OCI-M2 (cell line): ENCODE measurements around the gene GEMIN7.

Source experiments
- DNase-seq: peaks from one replicate; lab custom pipeline; 2025; ENCODE audit not compliant: unreplicated experiment; lab: John Stamatoyannopoulos, UW

Gene GEMIN7

DNA sequence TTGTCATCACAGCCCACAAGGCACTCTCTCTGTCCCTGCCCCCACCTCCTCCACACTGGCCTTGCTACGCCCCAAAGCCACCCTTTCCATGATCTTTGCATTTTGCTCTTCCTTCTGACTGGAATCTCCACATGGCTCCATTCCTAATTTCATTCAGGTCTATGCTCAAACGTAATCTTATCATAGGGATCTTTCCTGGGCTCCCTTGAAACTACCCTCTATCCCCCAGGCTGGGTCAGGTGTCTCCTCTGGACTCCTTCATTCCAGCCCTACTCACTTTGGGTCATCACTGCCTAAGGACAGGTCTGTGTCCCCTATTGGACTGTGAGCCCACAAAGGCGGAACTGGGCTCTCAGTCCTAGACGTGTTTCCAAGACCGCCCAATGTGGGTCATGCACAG lies 3.1 kb downstream of the GEMIN7 start:
- no peak for DNase-seq

DNA sequence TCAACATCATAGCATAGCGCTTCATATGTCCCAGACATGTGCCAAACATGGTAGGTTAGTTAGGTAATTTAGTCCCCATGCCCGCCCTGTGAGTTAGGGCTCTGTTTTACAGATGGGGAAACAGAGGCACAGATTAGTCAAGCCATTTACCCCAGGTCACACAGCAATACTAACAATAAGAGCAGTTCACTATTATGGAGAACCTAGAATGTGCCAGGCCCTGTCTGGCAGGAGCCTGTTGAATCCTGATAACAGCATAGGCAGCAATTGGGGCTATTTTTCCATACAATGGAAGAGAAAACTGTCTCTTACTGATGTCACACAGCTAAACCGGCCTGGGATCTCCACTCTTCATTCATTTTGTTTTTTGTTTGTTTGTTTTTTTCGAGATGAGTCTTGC lies 7.4 kb downstream of the GEMIN7 start:
- DNase-seq: no peak

DNA sequence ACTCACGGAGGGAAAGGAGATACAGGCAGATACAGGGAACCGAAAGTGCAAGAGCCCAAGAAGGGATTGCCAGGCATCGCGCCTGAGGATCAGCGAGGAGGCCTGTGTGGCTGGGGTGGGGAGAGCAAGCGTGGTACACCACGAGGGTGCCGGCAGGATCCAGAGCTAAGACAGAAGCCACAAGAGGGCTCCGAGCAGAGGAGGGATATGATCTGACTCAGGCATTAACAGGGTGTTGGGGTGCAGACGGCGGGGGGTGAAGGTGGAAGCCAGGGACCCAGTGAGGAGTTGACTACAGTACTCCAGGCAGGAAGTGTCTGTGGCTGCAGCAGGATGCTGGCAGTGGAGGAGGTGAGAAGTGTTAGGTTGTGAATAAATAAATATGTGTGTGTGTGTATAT lies 8.5 kb downstream of the GEMIN7 start:
- DNase-seq: no peak

DNA sequence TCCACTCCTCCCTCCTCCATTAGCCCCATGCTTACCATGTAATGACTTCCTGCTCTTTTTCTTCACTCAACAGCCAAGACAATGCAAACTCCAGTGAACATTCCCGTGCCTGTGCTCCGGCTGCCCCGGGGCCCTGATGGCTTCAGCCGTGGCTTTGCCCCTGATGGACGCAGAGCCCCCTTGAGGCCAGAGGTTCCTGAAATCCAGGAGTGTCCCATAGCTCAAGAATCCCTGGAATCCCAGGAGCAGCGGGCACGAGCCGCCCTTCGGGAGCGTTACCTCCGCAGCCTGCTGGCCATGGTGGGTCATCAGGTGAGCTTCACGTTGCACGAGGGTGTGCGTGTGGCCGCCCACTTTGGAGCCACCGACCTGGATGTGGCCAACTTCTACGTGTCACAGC lies 11.0 kb downstream of the GEMIN7 start:
- no peak for DNase-seq

DNA sequence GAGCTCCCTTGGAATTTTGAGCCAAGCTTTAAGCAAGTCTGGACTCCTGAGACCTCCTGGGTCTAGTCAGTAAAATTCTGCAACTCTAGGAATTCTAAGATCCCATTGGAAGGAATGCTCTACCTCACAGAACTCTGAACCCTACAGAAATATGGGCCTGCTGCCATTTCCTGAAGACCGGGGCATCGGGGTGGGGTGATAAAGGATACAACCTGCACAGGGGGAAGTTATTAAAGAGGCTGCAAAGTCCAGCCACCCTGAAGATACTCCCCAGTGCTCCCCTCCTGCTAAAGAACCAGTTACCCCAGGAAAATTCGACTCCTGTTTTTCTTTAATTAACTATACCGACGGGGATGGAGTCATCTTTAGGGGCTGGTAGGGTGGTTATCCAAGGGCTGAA lies 11.5 kb downstream of the GEMIN7 start:
- DNase-seq: no peak

DNA sequence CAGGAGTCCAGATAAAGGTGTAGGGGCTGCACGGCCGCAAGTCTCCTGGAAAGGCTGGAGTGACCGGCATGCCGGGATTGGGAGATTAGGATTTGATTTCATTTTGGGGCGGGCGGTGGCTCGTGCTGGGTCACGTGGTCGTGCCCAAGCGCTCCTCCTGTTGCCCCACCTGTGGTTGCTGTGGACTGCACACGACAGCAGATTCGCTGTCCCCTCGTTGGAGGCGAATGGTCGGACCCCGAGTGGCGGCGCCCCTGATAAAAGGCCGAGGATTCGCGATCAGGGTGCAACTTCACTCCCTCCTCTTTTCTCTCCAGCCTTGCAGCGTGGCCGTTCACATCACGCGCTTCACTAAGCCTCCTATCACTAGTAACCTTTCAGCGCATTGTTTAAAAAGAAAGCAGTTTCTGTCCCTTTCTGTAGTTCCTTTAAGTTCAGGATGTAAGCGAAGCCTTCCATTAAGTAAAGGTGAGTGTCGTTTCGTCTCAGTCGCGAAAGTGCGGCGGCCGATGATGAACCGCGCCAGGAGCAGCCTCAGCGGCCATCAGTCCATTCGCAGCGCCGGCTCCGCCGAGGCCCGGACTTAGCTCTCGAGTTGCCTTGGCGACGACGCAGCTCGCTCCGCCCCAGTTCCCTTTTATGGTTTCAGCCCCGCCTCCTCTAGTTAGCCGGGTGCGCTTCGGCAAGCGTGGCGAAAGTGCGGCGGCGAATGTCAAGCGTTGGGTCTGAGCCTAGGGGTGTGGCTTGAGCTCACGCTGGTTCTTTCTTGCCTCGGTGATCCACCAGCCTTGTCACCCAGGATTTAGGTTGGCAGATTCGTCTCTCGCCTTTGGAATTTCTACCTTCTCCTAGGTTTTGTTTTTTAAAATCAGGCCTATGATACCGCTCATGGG lies 12.2 kb downstream of the GEMIN7 start:
- DNase-seq: peak; percentile 81

DNA sequence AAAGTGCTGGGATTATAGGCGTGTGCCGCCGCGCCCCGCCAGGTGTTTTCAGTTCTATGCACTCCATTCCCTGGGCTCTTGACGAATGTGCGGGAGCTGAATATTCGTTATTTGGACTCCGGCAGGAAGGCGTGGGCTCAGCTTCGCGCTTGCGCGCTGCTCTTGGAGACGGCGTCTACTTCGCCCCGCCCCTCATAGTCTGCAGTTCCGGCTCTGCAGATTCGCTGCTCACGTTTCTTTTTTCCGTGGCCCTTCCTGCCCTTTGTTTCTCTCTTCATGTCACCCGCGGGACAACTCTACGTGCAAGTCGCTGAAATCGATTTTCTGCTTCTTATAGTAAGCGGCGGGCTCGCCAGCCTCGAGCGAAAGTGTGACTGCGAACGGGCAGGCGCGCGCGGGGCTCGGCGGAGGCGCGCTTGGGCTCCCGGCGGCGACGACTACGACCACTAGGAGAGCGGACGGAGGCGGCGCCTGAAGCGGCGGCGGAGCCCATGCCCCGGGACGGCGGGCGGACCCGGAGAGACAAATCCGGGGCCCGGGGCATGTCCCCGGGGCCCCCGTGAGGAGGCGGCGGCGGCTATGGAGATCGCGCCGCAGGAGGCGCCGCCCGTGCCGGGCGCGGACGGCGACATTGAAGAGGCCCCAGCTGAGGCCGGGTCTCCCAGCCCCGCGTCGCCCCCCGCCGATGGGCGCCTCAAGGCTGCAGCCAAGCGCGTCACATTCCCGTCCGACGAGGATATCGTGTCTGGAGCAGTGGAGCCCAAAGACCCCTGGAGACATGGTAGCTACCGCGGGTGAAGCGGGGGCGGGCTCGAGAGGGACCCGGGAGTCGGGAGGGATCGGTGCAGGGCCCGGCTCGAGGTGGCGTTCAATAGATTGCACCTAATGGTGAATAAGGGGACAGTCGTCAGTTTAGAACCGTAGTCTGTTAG lies 14.0 kb downstream of the GEMIN7 start, which contains the start of gene PPP1R37:
PPP1R37 (plus strand) TSS at position 433 of the 932 bp plus-strand sequence; CDS start at position 580, 147 bp downstream.
- peak; percentile 57 for DNase-seq

DNA sequence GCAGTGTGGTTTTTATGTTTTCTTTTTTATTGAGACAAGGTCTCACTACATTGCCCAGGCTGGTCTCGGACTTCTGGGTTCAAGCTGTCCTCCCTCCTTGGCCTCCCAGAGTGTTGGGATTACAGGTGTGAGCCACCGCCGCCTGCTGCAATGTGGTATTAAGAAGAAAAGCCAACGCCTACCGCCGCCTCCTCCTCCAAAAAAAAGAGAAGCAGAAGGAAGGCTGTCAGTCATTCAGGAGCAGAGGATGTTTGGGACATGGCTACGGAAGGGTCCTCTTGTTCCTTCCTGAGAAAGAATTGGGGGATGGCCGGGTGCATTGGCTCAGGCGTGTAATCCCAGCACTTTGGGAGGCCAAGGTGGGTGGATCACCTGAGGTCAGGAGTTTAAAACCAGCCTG lies 15.1 kb downstream of the GEMIN7 start:
- DNase-seq: no peak

DNA sequence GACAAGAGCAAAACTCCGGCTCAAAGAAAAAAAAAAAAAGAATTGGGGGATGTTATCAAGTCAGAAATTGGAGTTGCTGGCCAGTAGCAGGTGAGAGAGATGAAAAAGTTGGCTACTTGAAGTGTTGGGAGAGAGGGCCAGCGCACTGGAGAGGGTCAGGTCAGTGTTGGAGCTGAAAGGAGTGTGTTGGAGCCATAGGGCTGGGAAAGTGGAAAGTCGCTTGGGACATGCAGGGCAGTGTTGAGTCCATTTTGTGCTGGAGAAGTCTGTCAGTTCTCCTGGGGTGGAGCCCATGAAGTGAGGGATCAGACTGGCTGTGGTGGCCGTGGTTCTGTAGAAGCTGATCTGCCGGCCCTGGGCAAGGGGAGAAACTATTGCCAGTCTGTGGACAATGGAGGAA lies 15.6 kb downstream of the GEMIN7 start:
- DNase-seq: no peak

DNA sequence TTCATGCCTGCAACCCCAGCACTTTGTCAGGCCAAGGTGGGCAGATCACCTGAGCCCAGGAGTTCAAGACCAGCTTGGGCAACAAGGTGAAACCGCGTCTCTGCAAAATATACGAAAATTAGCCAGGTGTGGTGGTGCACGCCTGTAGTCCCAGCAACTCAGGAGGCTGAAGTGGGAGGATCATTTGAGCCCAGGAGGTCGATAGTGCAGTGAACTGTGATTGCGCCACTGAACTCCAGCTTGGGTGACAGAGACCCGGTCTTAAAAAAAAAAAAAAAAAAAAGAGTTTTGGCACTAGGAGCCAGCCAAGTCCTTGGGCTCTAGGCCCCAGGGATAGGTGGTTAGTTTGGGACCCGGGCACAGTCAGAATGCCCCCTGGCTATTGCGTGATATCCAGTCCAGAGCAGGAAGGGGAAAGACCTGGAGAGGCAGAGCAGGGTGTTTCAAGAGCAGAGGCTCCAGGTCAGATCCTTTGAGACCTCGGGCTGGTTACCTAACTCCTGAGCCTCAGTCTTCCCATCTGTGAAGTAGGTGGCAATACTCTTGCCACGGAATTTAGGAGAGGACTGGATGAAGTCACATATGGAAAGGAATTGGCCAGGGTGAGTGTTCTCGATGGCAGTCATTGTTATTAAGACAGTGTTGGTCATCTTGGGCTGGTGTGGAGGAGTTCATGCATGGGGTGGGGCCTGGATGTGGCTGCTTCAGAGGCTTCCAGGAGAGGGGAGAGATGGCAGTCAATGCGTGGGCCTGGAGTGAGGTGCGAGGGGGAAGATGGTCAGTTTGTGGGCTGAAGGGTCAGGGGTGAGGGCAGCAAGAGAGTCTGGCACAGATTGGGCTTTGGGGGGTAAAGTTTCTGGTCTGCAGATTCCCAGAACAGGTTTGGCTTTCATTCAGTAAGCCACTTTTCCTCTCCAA lies 16.7 kb downstream of the GEMIN7 start:
- no peak for DNase-seq

DNA sequence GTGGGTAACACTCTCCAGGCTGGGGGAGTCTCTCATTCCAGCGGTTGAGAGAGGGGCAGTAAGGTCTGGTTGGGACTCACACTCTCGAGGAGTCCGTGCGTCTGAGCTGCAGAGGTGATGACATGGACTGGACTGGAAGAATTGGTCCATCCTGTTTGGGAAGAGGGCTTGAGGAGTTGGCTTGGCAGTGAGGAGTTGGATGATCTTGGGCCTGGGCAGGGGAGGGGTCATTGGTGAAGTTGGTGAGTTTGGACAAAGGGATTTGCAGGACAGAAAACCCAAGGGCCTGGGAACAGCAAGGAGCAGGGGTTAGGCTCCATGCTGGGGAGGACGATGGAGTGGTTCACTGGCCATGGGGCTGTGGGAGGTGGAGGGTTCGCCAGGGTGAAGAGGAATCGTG lies 17.6 kb downstream of the GEMIN7 start:
- DNase-seq: no peak

DNA sequence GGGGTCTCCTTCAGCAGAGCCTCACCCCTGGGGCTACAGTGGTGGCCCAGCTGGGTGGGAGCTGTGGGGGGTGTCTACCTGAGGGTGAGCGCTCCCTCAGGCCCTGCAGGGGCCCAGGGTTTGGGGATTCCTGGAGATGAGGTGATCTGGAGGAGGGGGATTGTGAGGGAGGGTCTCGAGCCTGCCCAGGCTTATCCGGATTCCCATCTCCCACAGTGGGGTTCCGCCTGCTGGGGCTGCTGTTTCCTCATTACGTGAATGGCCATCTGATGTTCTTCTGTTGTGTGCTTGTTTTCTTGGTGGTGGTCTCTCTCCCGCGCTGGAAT lies 18.4 kb downstream of the GEMIN7 start:
- no peak for DNase-seq

DNA sequence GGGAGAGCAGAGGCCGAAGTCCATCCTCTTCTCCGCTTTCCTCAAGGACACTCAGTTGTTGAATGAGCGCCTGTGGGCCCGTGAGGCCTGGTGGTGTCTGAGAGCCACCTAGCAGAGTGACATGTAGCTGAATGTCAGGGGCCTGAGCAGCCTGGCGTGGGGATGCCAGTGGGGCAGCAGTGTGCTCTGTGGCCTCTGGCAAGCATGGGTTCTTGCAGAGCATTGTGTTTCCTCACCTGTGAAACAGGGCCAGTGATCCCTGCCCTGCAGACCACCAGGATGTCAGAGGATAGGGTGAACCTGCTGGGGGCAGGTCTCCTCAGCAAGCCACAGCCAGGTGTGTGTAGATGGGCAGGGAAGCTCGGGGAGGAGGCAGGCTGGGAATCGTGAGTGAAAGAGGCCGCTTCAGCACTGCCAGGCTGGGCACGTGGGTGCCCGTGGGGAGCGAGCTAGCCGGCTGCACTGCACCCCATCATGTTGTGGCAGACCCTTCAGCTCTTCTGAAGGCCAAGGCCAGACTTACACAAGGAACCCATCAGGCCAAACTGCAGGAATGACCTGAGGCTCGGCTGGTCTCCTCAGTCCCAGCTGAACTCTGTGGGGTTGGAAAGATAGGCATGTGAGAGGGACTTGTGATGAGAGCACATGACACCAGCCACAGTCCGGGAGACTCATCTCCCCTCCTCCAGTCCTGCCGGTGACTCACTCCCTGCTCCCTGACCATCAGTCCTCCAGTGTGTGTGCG lies 18.9 kb downstream of the GEMIN7 start:
- peak; percentile 28 for DNase-seq

DNA sequence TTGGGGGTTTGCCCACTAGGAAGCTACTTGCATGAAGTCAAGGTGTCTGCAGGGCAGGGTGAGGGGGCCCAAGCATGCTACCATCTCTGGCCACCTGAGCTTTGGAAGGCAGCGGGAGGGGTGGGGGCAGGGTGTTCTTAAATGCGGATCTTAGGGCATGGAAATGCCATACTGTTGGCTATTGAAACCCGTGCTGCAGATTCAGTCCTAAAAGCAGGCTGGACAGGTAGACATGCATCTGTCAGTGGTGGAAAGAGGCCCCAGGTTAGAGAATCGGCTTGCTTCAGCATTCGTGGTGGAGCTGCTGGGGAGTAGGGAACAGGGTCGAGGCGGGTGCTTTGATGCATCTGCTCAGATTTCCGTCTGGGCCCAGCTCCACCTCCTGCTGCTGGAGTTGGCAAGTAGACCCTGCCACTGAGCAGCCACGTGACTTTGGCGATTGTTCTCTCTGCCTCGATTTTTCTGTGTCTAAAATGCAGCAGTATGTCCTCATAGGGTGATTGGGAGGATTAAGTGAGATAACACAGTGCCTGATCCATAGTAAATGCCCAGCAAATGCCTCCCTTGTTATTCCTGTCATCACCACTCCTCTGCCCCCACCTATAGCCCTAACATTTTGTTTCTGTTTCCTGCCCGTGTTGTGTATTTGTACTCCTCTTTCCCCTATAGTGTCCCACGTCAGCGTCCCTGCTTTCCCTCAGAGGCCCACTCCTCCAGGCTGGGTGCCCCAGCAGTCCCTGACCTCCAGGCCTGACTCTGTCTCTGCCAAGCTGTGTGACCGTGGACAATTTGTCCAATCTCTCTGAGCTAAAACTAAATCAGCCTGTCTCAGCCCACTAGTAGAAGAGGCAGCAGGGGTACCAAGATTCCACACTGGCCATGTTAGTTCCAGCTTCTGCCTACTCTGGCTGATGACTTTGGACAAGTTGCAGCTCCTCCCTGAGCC lies 19.7 kb downstream of the GEMIN7 start:
- DNase-seq: no peak

DNA sequence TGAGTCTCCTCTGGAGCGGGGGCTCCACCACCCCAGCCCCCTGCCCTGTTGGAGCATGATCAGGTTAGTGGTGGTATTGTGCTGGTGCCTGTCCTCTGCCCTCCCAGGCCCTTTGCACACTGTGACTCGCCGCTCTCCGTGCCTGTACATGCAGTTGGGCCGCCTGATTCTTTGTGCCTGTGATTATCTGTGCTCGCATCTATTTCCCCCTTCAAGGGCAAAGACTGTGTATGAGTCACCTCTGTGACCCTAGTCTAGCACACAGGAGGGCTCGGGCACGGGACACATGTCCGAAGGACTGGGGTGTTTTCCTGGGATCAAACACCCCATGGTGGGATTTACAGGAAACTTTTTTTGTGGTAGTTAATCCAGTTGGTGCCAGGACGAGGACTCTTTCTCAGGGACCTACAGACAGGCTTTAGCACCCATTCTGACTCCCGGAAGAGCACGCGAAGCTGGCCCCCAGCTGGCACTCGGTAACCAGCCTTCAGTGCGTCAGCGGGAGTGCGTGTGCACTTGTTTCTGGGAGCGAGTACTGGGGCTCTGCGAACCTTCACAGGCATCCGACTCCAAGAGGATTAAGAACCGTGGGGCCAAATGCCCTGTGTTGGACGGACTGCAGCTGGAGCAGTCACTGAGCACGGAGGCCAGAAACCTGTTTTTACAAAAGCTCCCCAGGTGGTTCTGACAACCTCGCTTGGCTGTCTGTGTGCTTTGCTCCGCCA lies 20.6 kb downstream of the GEMIN7 start:
- DNase-seq: no peak

DNA sequence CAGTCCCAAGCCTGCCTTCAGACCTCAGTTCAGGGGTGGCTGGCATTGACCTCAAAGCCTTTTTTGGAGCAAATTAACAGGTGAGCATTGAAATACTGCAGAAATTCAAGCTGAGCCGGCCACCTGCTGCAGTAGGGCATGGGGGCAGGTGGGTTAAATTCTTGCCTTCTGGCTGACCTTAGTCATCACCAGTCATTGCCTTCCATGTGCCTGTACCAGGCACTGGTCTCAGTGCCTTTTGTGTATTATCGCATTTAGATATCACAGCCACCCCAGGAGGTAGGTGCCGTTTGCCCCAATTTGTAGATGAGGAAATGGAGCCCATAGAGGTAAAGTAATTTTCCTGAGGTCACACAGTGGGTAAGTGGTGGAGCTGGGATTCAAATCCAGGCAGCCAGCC lies 21.1 kb downstream of the GEMIN7 start:
- DNase-seq: no peak

DNA sequence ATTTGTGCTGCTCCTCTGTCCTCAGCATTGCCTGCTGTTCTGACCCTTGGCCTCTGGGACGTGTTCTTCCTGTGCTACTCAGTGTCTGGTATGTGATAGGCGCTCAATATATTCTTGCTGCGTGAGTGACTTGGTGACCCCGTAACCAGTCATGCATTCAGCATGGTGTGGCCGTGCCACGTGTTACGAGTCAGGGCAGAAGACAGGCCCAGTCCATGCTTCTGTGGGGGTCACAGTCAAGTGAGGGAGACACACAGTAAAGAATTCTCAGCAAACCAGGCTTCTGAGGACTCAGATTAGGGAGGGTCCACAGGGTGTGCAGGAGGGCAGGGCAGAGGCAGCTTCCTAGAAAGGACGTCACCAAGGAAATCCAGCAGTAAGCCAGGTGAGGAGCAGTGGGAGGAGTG lies 21.8 kb downstream of the GEMIN7 start:
- no peak for DNase-seq

DNA sequence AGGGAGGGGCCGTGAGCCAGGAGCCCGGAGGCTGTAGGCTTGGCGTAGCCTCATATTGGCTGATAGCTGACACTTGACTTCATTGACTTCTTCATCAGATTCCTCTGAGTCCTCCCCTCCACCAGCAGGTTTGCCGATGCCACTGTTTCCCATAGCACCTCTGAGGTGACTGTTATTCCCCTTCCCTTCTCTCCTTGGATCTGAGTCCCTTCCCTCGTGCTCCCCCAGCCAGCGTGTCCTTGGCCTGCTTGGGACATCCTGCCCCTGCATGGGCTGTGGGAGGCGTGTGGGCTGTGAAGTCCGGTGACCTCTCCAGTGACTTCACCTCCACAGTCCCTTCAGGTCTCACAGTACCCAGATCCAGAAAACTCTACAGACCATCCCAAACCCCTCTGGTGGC lies 22.7 kb downstream of the GEMIN7 start:
- DNase-seq: no peak

DNA sequence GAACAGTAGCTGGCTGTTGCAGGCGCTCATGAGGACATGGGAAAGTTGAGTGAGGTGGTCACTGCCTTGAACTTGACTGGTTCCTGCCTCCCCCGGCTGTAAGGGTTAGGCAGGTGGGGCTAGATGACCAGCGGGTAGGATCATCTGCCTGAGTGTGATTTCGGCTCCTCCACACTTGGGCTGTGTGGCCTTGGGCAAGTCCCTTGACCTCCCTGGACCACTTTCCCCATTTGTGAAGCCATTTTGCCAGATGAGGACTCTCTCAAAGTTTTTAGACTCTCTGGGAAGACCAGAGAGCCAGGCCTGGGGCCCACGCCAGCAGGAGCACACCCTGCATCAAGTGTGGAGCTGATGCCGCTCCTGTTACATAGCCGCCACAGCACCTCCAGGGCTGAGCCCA lies 23.4 kb downstream of the GEMIN7 start:
- no peak for DNase-seq
